C4-2B (cell line): ENCODE measurements around the gene ADI1.
"Not testable (repeated sequence)": the region's sequence is repeated elsewhere in the genome, so short reads cannot be mapped to it uniquely, and the experiment has no call there.

Experiments used
- H3K27ac ChIP-seq: fragments of 450-650 bp; 2 replicates; pipeline ENCODE4 v1.5.1; 2017
- ZFX ChIP-seq: fragments of 450-650 bp; IDR thresholded peaks from 2 replicates; pipeline ENCODE4 v1.6.1; 2017
- TF ChIP-seq, protein P1 (sequence below): fragments of 450-650 bp; conservative IDR thresholded peaks from 2 replicates; pipeline ENCODE4 v1.5.1; 2017; ENCODE audit warnings: mild to moderate bottlenecking

The ADI1 gene

DNA sequence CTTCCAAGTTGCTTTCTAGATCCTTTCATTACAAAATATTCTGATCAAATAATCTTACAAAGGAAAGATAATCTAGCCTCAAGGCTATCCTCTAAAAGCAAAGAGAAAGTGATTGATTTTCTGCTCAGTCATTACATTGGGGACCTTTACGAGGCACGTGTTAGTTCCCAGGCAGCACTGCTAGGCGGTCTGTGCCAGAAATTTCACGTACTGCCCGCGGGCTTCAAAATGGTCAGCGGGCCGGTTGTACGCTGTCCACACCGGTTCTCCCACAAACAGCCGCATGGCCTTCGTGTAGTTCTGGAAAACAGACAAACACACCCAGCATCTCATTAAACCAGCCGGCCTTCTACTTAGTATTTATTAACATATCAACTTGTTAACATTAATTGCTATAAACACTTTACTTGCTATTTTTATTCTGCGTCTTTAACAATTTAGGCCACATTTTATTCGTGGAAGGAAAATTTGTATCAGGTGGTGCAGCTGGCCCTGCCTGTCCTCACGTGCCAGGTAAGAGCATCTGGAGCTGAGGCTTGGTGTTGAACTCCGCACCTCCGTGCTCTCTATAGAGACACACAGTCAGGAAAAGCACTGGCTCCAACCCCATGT is 20.4 kb downstream of the ADI1 start:
- no peak overlapping the region for H3K27ac ChIP-seq
- TF ChIP-seq, protein P1, sequence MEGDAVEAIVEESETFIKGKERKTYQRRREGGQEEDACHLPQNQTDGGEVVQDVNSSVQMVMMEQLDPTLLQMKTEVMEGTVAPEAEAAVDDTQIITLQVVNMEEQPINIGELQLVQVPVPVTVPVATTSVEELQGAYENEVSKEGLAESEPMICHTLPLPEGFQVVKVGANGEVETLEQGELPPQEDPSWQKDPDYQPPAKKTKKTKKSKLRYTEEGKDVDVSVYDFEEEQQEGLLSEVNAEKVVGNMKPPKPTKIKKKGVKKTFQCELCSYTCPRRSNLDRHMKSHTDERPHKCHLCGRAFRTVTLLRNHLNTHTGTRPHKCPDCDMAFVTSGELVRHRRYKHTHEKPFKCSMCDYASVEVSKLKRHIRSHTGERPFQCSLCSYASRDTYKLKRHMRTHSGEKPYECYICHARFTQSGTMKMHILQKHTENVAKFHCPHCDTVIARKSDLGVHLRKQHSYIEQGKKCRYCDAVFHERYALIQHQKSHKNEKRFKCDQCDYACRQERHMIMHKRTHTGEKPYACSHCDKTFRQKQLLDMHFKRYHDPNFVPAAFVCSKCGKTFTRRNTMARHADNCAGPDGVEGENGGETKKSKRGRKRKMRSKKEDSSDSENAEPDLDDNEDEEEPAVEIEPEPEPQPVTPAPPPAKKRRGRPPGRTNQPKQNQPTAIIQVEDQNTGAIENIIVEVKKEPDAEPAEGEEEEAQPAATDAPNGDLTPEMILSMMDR, result no peak
- no peak for TF ChIP-seq ZFX

DNA sequence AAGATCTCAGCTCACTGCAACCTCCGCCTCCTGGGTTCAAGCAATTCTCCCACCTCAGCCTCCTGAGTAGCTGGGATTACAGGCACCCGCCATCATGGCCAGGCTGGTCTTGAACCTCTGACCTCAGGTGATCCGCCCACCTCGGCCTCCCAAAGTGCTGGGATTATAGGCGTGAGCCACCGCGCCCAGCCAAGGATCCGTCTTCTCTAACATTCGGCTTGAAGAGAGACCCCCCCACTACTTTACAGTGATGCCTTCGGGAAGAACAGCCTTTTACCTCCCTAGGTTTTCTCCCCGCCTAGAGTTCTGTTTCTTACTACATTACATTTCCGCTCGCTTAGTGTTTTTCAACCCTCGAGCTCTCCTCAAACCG is 22.6 kb downstream of the ADI1 start:
- H3K27ac ChIP-seq, result not testable (repeated sequence)

DNA sequence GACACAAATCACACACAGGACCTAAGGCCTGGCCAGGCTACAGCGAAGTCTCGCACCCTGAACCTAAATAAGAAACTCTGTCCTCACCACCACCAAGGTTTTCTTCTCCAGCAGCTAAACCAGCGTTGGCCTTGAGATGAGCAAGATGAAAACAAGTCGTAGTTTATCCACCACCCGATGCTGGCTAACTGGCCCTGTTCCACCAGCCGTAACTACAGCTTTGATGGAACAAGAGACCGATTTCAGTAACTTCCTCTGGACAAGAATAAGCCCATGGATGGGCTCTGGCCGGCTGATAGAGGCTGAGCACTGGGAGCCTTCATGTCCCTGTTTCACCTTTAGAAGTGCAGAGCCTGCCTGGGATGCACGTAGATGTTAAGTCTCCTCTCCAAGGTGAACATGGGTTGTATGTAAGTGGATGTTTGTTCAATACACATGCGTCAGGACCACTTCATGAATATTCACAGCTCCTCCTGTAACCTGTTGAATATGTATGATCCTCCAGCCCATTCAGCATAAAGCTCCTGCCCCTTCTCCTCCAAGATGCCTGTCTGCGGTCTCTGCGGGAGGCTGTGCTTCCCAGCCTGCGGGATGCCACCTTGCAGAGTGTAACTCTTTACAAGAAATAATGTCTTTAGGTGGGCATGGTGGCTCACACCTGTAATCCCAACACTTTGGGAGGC is 24.2 kb downstream of the ADI1 start:
- no peak for TF ChIP-seq ZFX
- TF ChIP-seq, protein P1, result no peak
- H3K27ac ChIP-seq, result no peak overlapping the region

DNA sequence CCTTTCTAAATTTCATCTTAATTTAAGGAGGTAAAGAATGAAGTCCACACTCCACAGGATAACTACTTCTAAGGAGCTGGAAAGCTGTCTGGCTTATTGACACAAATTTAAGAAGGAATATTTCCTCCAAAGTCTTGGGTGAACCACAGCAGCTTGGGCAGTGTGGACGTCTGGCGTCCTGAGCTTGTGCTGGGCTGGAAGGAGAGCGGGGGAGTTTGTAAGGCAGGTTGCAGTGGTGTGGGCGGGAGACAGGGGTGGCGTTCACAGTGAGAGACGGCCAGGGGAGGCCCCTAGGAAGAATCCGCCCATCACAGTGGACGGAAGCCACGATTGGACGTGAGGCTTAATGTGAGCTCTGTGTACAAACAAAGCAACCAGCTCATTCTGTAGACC is 25.7 kb downstream of the ADI1 start:
- TF ChIP-seq, protein P1, result no peak
- no peak for TF ChIP-seq ZFX
- no peak overlapping the region for H3K27ac ChIP-seq

DNA sequence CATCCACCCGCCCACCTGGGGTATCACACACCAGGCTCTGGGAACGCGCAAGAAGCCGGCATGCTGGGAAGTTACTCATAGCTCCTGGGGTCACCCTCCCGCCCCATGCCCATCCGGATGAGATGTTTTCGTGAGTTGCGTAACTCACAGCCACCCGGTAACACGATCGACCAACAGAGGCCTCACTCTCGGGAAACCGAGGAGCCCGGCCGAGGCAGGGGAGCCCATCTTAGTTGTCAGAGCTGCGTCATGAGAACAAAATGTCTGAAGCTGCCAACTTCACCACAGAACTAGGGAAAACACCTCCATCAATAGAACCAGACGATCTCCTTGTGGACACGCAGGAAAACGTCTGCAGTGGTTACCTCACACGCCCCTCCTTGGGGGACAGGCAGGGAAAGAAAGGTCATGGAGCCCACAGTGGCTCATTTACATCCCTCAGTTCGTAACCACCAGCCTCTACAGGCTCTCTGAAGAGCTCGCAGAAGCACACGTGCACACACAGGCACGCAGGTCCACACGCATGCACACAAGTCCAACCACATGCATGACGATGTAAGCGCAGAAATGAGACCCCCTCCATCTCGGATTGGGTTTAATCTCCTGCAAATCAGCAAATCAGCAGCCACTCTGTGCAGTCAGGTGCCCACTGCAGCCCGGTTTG is 26.2 kb downstream of the ADI1 start:
- TF ChIP-seq, protein P1, result no peak
- no peak for TF ChIP-seq ZFX
- no peak overlapping the region for H3K27ac ChIP-seq

DNA sequence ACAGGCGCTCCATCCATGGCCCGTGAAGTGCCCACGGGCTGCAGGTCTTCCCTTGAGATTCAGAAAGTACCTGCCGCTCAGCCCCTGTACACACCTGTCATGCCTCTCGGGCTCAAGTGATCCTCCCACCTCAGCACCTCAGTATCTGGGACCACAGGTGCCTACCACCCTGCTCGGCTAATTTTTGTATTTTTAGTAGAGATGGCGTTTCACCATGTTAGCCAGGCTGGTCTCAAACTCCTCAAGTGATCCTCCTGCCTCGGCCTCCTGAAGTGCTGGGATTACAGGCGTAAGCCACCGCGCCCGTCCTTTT is 26.9 kb downstream of the ADI1 start:
- H3K27ac ChIP-seq, result not testable (repeated sequence)

DNA sequence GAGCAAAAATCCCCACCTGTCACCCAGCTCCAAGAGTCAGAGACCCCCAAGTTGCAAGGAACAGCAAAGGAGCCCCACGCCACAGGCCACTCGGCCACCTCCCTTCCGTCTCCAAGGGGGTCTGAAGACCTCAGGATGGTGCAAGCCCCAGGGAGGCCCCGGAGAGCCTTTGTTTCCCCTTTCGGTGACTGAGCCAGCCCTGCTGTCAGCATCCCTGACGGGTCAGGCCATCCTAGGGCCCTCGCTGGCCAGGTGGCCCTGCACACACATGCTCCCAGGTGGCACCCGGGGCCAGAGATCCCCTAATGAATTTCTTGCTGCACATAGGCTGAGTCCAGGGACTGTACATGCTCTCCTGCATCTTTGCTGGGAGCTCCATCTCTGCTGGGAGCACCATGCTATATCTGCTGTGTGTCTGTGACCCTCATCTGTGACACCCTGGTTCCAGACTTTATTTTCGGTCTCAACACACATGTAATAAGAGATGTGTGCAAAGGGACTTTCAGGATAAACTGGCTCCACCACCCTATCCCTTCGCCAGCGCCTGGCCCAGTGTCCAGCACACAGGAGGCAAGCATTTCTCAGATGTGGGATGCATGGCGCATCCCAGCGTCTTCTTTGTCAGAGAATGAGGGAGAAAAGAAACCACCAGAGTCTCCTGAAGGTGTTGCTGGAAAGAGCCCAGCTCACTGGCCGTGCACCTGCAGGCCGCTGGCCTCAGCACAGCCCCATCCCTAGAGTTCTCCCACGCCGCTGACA is 27.4 kb downstream of the ADI1 start:
- TF ChIP-seq, protein P1, result no peak
- no peak for TF ChIP-seq ZFX
- no peak overlapping the region for H3K27ac ChIP-seq

DNA sequence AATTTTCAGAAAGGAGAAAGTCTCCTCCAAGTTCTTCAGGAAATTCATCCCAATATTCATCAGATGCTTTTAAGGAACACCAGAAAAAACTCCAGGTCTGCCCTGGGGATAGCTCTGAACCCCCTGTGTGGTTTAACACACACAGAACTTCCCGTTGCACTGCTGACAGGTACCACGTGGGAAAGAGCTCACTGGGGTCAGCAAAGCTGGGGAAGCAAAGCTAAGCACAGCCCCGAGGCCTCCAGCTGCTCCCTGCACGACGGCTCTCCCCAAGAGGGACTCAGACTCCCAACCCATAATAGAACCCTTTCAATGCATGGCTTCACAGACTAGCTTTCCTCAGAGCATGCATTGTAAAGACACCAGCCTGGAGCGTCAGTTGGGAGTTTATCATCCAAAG is 28.0 kb downstream of the ADI1 start:
- H3K27ac ChIP-seq, result no peak overlapping the region
- no peak for TF ChIP-seq ZFX
- TF ChIP-seq, protein P1, result no peak
